Activated CD8-positive, alpha-beta T cell treated with anti-CD3 and anti-CD28 coated beads for 36 hours (primary cell): ENCODE measurements around the gene UBE2H. TPM values are rescaled to one million over a fixed set of nuclear protein-coding genes. Genes with fewer than 3 reads are reported as not detected.
"Not testable (repeated sequence)": the region's sequence is repeated elsewhere in the genome, so short reads cannot be mapped to it uniquely, and the experiment has no call there.

Experiments
- ATAC-seq: fragments of 200-7000 bp; cut with Tn5 transposase; one replicate; pipeline ENCODE4 v1.10.0; 2021; ENCODE audit warnings: mild to moderate bottlenecking, moderate library complexity
- CTCF ChIA-PET: fragments of 350-600 bp; sonication (Branson Sonifier 250); formaldehyde crosslinking; loops from one replicate; lab custom pipeline; 2021; ENCODE audit warnings: antibody characterized with exemption; lab: Charles Lee
- POLR2A ChIA-PET: fragments of 350-600 bp; sonication (Branson Sonifier 250); formaldehyde crosslinking; loops from one replicate; lab custom pipeline; 2021; ENCODE audit warnings: antibody characterized with exemption; lab: Charles Lee
- DNase-seq: peaks from one replicate; pipeline ENCODE4 v3.0.0-alpha.2; 2020
- H3K27ac Mint-ChIP-seq: one replicate; pipeline ENCODE4 v1.8.0; 2021; ENCODE audit warnings: mild to moderate bottlenecking, mixed read lengths
- H3K27me3 Mint-ChIP-seq: one replicate; pipeline ENCODE4 v1.8.0; 2021; ENCODE audit warnings: mixed read lengths
- H3K36me3 Mint-ChIP-seq: one replicate; pipeline ENCODE4 v1.8.0; 2021; ENCODE audit warnings: low read depth, mixed read lengths
- H3K4me1 Mint-ChIP-seq: one replicate; pipeline ENCODE4 v1.8.0; 2021; ENCODE audit warnings: low read depth, mixed read lengths
- H3K4me3 Mint-ChIP-seq: one replicate; pipeline ENCODE4 v1.8.0; 2021; ENCODE audit warnings: mild to moderate bottlenecking, moderate library complexity, mixed read lengths
- H3K9me3 Mint-ChIP-seq: one replicate; pipeline ENCODE4 v1.8.0; 2021; ENCODE audit warnings: mixed read lengths
- CTCF ChIP-seq: fragments of 200-600 bp; IDR thresholded peaks from one replicate; pipeline ENCODE4 v1.8.0; 2022; ENCODE audit warnings: antibody characterized with exemption, mild to moderate bottlenecking
- intact Hi-C: fragments of 100-400 bp; cut with micrococcal nuclease; formaldehyde crosslinking; loops from one replicate; pipeline ENCODE4 v1.10.0; 2022
- total RNA-seq, 2 experiments: library from RNA; stranded (reverse); gene quantifications; one replicate each; pipeline ENCODE4 v1.2.3, GENCODE V29; 2021

UBE2H gene
- total RNA-seq, 2 experiments from 2014 or later = 22.4 to 22.6 TPM

GRCh38 chr7:129797214-129797789 lies 155.5 kb downstream of the UBE2H start:
- ATAC-seq (no peak), DNase-seq (no peak)
- intact Hi-C loops = no loop called here
- no peak overlapping the region for H3K4me3 Mint-ChIP-seq
- H3K27me3 Mint-ChIP-seq = no peaks in the 10 kb centered on the region
- POLR2A ChIA-PET = no interaction called here
- H3K9me3 Mint-ChIP-seq = no peaks in the 10 kb centered on the region
- TF ChIP-seq CTCF = no peak
- CTCF ChIA-PET = no interaction called here
- no peak overlapping the region for H3K27ac Mint-ChIP-seq
- no peaks in the 10 kb centered on the region for H3K36me3 Mint-ChIP-seq
- no peaks in the 10 kb centered on the region for H3K4me1 Mint-ChIP-seq

GRCh38 chr7:129796186-129796775 lies 156.5 kb downstream of the UBE2H start:
- ChIA-PET CTCF (no interaction called here), POLR2A (interaction anchor here (0.6 kb wide), 1 partner anchor 151 kb away, joined by 3 read pairs; no protein-coding TSS in a partner anchor)
- Mint-ChIP-seq H3K36me3 (no peaks in the 10 kb centered on the region), H3K27me3 (peaks cover under 1% of the 10 kb centered on the region), H3K9me3 (no peaks in the 10 kb centered on the region), H3K27ac (no peak overlapping the region), H3K4me3 (no peak overlapping the region), H3K4me1 (no peaks in the 10 kb centered on the region)
- DNase-seq (no peak), ATAC-seq (no peak)
- TF ChIP-seq CTCF = no peak
- intact Hi-C loops = no loop called here

GRCh38 chr7:129794461-129794860 lies 158.3 kb downstream of the UBE2H start:
- POLR2A ChIA-PET, ATAC-seq, H3K27ac Mint-ChIP-seq, CTCF ChIA-PET, intact Hi-C loops, DNase-seq, H3K27me3 Mint-ChIP-seq, H3K36me3 Mint-ChIP-seq, H3K4me3 Mint-ChIP-seq, H3K4me1 Mint-ChIP-seq, H3K9me3 Mint-ChIP-seq: not testable (repeated sequence)

- Mint-ChIP-seq H3K4me1 (no peaks in the 10 kb centered on the region), H3K27me3 (peaks cover 13% of the 10 kb centered on the region), H3K4me3 (no peak overlapping the region), H3K36me3 (no peaks in the 10 kb centered on the region), H3K9me3 (no peaks in the 10 kb centered on the region), H3K27ac (no peak overlapping the region)
- intact Hi-C loops = no loop called here
- no peak for TF ChIP-seq CTCF
- ChIA-PET CTCF (no interaction called here), POLR2A (no interaction called here)
- ATAC-seq (no peak), DNase-seq (no peak)
Observed at GRCh38 chr7:129793506-129794310, 159.1 kb downstream of the UBE2H start.

GRCh38 chr7:129792721-129793120 lies 160.0 kb downstream of the UBE2H start:
- no peaks in the 10 kb centered on the region for H3K4me1 Mint-ChIP-seq
- H3K27me3 Mint-ChIP-seq = peaks cover 15% of the 10 kb centered on the region
- no peaks in the 10 kb centered on the region for H3K9me3 Mint-ChIP-seq
- DNase-seq (no peak), ATAC-seq (no peak)
- H3K4me3 Mint-ChIP-seq = no peak overlapping the region
- no peaks in the 10 kb centered on the region for H3K36me3 Mint-ChIP-seq
- no peak overlapping the region for H3K27ac Mint-ChIP-seq
- TF ChIP-seq CTCF = no peak
- POLR2A ChIA-PET = no interaction called here
- CTCF ChIA-PET = no interaction called here
- intact Hi-C loops = no loop called here
